ENCODE data around the gene CPZ. TPM values are rescaled to one million over a fixed set of nuclear protein-coding genes. Genes with fewer than 3 reads are reported as not detected.

CPZ gene
- total RNA-seq, 1 experiment from 2014 or later: 26.9 TPM

- H3K4me3 Mint-ChIP-seq: no peak overlapping the region
- POLR2A ChIA-PET: no interaction called here
- ATAC-seq (no peak), DNase-seq (ENCODE audit: low spot score) (no peak)
- CTCF ChIA-PET: no interaction called here
- H3K9me3 Mint-ChIP-seq: no peaks in the 10 kb centered on the region
- H3K36me3 Mint-ChIP-seq: no peaks in the 10 kb centered on the region
- H3K4me1 Mint-ChIP-seq: peaks cover 27% of the 10 kb centered on the region
- no peak for TF ChIP-seq JAZF1 (CRISPR knock-in tag; IDR thresholded peaks at IDR 0.05)
- TF ChIP-seq ZNF138 (CRISPR knock-in tag; conservative IDR thresholded peaks at IDR 0.05): no peak
- TF ChIP-seq ELF4 (CRISPR knock-in tag; IDR thresholded peaks at IDR 0.05; ENCODE audit: low read depth): no peak
- no peak for TF ChIP-seq STAT6 (CRISPR knock-in tag; conservative IDR thresholded peaks at IDR 0.05; ENCODE audit: low read depth)
- no peak for TF ChIP-seq GABPB1 (CRISPR knock-in tag; IDR thresholded peaks at IDR 0.05)
- TF ChIP-seq FOXP1 (CRISPR knock-in tag; IDR thresholded peaks at IDR 0.05; ENCODE audit: borderline replicate concordance): no peak
- no peak for TF ChIP-seq OVOL2 (CRISPR knock-in tag; IDR thresholded peaks at IDR 0.05; ENCODE audit: borderline replicate concordance)
- TF ChIP-seq ZNF219 (CRISPR knock-in tag; IDR thresholded peaks at IDR 0.05; ENCODE audit: borderline replicate concordance): no peak
- no peak for TF ChIP-seq NR1H2 (CRISPR knock-in tag; IDR thresholded peaks at IDR 0.05)
- H3K27ac Mint-ChIP-seq: no peak overlapping the region
- peaks cover 47% of the 10 kb centered on the region for H3K27me3 Mint-ChIP-seq (ENCODE audit: low read depth)
These were observed 13.8 kb upstream of the CPZ start for GRCh38 chr4:8578717-8579116.

- H3K4me1 Mint-ChIP-seq: peaks cover 33% of the 10 kb centered on the region
- TF ChIP-seq ZNF512 (CRISPR knock-in tag; IDR thresholded peaks at IDR 0.05; ENCODE audit: borderline replicate concordance) (peak; percentile 87; the same call in 1 of the 2 replicates), MAX (CRISPR knock-in tag; IDR thresholded peaks at IDR 0.05) (no peak)
- H3K4me3 Mint-ChIP-seq: peak overlapping the region; percentile 62
- POLR2A ChIA-PET: no interaction called here
- H3K36me3 Mint-ChIP-seq: no peaks in the 10 kb centered on the region
- DNase-seq (ENCODE audit: low spot score) (no peak), ATAC-seq (no peak)
- H3K9me3 Mint-ChIP-seq: no peaks in the 10 kb centered on the region
- CTCF ChIA-PET: interaction anchor here (0.6 to 1.8 kb wide), 7 partner anchors 12 to 109 kb away, joined by 3 to 16 read pairs (median 5); partner anchors contain the start of gene CPZ
- H3K27me3 Mint-ChIP-seq (ENCODE audit: low read depth): peaks cover 52% of the 10 kb centered on the region
- no peak overlapping the region for H3K27ac Mint-ChIP-seq
These were observed 12.8 kb upstream of the CPZ start for GRCh38 chr4:8579526-8580320.

- H3K27ac Mint-ChIP-seq: peak within 1 kb of the TSS; percentile 68; the same call in 1 of the 2 replicates
- peaks cover 36% of the 10 kb centered on the region for H3K4me1 Mint-ChIP-seq
- ATAC-seq: peak; percentile 92
- peaks cover 52% of the 10 kb centered on the region for H3K27me3 Mint-ChIP-seq (ENCODE audit: low read depth)
- ChIA-PET CTCF (interaction anchor here (0.5 to 1.8 kb wide), 10 partner anchors 9 to 494 kb away, joined by 3 to 16 read pairs (median 3); partner anchors contain the start of gene CPZ), POLR2A (interaction anchor here (0.9 kb wide), 1 partner anchor 20 kb away, joined by 4 read pairs; no protein-coding TSS in a partner anchor)
- H3K4me3 Mint-ChIP-seq: peak within 1 kb of the TSS; percentile 62
- H3K36me3 Mint-ChIP-seq: no peaks in the 10 kb centered on the region
- no peaks in the 10 kb centered on the region for H3K9me3 Mint-ChIP-seq
- peak; percentile 97 for DNase-seq (ENCODE audit: low spot score)
- TF ChIP-seq FOXK1 (CRISPR knock-in tag; IDR thresholded peaks at IDR 0.05) (peak; percentile 98), ZNF396 (CRISPR knock-in tag; IDR thresholded peaks at IDR 0.05; ENCODE audit: borderline replicate concordance) (no peak), OVOL2 (CRISPR knock-in tag; IDR thresholded peaks at IDR 0.05; ENCODE audit: borderline replicate concordance) (no peak), MYBL2 (CRISPR knock-in tag; IDR thresholded peaks at IDR 0.05) (peak; percentile 97), AFF4 (CRISPR knock-in tag; IDR thresholded peaks at IDR 0.05; ENCODE audit: borderline replicate concordance) (no peak; the same call in 1 of the 2 replicates), PREB (CRISPR knock-in tag; IDR thresholded peaks at IDR 0.05; ENCODE audit: borderline replicate concordance) (no peak; the same call in 1 of the 2 replicates), ZNF219 (CRISPR knock-in tag; IDR thresholded peaks at IDR 0.05; ENCODE audit: borderline replicate concordance) (peak; percentile 89; the same call in 1 of the 2 replicates), GABPB1 (CRISPR knock-in tag; IDR thresholded peaks at IDR 0.05) (no peak), FOXJ3 (CRISPR knock-in tag; IDR thresholded peaks at IDR 0.05; ENCODE audit: borderline replicate concordance) (no peak)
These were observed 12.1 kb upstream of the CPZ start, which contains the start of gene GPR78 for GRCh38 chr4:8580321-8581093. TSS of gene GPR78 (plus strand) at chr4:8580392. CDS start at chr4:8580983, 591 bp downstream.
